Stomach (tissue), 4 donors: ENCODE results near the gene DTWD1.

ENCODE experiments used
- CTCF ChIP-seq, 7 experiments: fragments of 450-650 bp in 4 of 7; fragments of 200-600 bp in 3 of 7; sonication (generic) in 3 of 7; IDR thresholded peaks; one replicate each; pipeline ENCODE4 v1.5.1; 2016 to 2019; ENCODE audit warnings: antibody characterized with exemption in 7 of 7, control low read depth in 2 of 7, mild to moderate bottlenecking in 1 of 7
- POLR2A ChIP-seq, 4 donors: fragments of 450-650 bp; IDR thresholded peaks; one replicate each; pipeline ENCODE4 v1.6.1; 2016; ENCODE audit warnings: antibody characterized with exemption in 4 of 4, control low read depth in 2 of 4, mild to moderate bottlenecking in 1 of 4, moderate library complexity in 1 of 4
- POLR2AphosphoS5 ChIP-seq, 3 donors: sonication (generic); formaldehyde crosslinking; IDR thresholded peaks; one replicate each; pipeline ENCODE4 v1.6.1; 2016; ENCODE audit warnings: antibody characterized with exemption in 3 of 3

- no peak for TF ChIP-seq POLR2A (IDR thresholded peaks at IDR 0.05)
- TF ChIP-seq CTCF (IDR thresholded peaks at IDR 0.05) = no peak
- no peak for TF ChIP-seq POLR2AphosphoS5 (IDR thresholded peaks at IDR 0.05)
Measured at GRCh38 chr15:49656734-49657133, 35.9 kb downstream of the DTWD1 start.
